GM19099 (cell line): ENCODE data around the gene ITGA4.

Experiments
- POLR2A ChIP-seq: IDR thresholded peaks from 3 replicates; pipeline ENCODE4 v1.6.1; 2011; ENCODE audit warnings: low read depth; ENCODE audit not compliant: insufficient read length; ENCODE audit errors: extremely low read depth

The ITGA4 gene

GRCh38 chr2:181467966-181468707, 11.0 kb downstream of the ITGA4 start:
- no peak for TF ChIP-seq POLR2A

- no peak for TF ChIP-seq POLR2A
These were observed 11.6 kb downstream of the ITGA4 start for GRCh38 chr2:181468811-181469210.

DNA sequence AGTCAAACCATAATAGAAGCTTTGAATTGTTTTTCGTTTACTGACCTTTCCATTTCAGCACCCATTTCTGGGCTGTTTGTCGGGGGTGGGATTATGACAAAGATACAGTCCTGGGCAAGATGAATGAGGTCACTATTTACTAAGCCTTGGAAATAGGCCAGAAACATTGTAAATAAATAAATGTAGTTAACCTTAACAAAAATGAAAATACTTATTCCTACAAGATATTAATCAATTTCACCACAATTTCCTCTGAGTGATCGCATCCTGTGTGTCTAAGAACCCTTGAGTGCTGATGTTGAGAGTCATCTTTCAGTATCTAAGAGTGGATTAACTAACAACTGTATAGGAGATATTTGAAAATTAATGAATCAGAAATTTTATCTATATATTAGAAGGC, 14.0 kb downstream of the ITGA4 start:
- no peak for TF ChIP-seq POLR2A

- TF ChIP-seq POLR2A, result no peak
These were observed 14.6 kb downstream of the ITGA4 start for GRCh38 chr2:181471783-181472182.

DNA sequence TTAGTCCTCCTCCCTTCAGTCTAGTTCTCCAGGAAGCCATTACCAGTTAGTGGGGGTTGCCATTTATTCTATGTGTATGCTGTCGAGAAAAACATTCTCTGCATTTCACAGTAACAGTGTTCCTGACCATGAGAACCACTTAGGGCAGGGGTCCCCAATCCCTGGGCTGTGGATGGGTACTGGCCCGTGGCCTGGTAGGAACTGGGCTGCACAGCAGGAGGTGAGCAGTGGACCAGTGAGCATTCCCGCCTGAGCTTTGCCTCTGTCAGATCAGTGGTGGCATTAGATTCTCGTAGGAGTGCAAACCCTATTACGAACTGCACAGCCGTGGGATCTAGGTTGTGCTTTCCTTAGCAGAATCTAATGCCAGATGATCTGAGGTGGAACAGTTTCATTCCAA, 15.8 kb downstream of the ITGA4 start:
- TF ChIP-seq POLR2A, result no peak

- TF ChIP-seq POLR2A, result no peak
These were observed 17.2 kb downstream of the ITGA4 start for GRCh38 chr2:181474222-181474881.

GRCh38 chr2:181483211-181483610, 26.0 kb downstream of the ITGA4 start:
- TF ChIP-seq POLR2A, result no peak

- no peak for TF ChIP-seq POLR2A
These were observed 26.7 kb downstream of the ITGA4 start for GRCh38 chr2:181483876-181484275.

DNA sequence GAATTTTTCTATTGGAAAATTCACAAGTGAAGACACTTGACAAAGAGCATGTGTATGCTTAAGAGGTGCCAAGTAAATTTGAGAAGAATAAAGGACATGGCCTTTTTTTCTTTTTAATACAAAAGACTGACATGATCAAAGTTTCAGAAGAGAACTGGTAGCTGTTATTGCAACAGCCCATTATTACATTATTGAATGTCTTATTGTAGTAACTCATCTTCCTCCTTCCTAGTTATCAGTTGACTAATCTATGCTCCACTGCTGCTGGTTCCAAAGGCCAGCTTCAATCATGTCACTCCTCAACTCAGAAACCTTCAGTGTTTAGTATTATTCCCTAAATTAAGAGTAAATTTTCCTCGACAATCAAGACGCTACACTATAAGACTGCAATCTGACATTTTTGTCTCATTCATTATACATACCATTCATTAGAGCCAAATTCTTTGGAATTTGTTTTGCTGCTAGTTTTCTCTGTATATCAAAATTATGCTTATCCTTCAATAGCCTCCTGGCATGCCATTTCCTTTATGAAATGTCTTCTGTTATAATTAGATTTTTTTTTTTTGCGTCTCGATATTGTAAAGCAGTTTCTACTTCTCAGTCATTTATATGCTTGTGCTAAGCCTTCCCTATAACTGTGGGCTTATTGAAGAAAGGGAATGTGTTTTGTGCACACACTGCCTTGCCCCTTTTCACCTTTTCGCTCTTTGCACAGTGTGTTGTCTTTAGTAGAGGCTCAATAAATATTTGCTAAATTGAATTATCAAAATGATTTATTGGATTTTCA, 27.9 kb downstream of the ITGA4 start:
- TF ChIP-seq POLR2A, result no peak

GRCh38 chr2:181485638-181485946, 28.4 kb downstream of the ITGA4 start:
- TF ChIP-seq POLR2A, result no peak

DNA sequence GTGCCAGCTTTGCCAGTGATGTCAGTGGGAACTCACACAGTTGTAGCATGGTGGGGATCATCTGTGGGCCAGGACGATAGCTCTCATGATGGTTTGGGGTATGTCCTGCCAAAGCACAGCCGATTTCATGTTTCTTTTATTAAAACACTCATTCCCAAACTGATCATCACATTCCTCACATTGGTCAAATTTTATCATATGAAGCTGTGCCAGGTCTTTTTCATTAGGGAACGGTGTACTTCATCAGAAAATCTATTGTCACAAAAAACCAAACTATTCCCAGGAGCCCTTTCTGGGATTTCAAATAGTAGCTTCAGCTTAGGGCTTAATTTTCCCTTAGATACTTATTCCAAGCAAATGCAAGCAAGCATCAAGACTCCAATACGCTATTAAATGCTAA, 42.0 kb downstream of the ITGA4 start:
- no peak for TF ChIP-seq POLR2A

GRCh38 chr2:181500201-181500600, 43.0 kb downstream of the ITGA4 start:
- TF ChIP-seq POLR2A, result no peak

GRCh38 chr2:181515719-181516118, 58.5 kb downstream of the ITGA4 start:
- TF ChIP-seq POLR2A, result no peak

DNA sequence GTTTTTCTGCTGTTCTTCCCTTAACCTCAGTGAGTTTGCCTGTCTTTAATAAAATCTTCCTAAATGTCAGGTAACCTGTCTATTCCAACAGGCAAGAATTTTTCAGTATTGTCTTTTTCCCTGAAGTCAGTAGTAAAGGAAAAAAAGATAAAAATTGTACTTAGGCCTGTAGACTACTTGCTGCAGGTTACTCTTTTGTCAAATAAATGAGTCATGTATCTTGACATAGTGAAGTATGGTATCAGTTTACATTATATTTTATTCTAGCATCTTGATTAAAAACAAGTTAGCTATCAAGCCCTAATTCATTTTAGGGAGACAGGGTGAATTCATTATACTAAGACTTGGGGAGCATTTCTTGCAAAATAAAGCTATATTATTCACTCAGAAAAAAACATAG, 59.8 kb downstream of the ITGA4 start:
- no peak for TF ChIP-seq POLR2A

GRCh38 chr2:181517685-181518301, 60.6 kb downstream of the ITGA4 start:
- TF ChIP-seq POLR2A, result no peak
